Left lung (tissue), 10 donors: ENCODE measurements around the gene LYRM7. TPM values are rescaled to one million over a fixed set of nuclear protein-coding genes. Genes with fewer than 3 reads are reported as not detected.
A peak's percentile ranks its signal among the peaks of the same experiment; 100 is the strongest.

Experiments
- ATAC-seq: fragments of 200-7000 bp; cut with Tn5 transposase; one replicate; pipeline ENCODE4 v1.9.1; 2020; ENCODE audit warnings: moderate library complexity
- DNase-seq, 4 donors: peaks; one replicate each; pipeline ENCODE4 v3.0.0-alpha.2; 2013 to 2020
- H3K27ac ChIP-seq, 2 donors: fragments of 200-600 bp; sonication (generic) in 1 of 2; one replicate each; pipeline versions ENCODE4 v1.5.0 to v1.8.0; 2020 to 2021
- H3K27me3 ChIP-seq, 2 donors: fragments of 200-600 bp; sonication (generic) in 1 of 2; one replicate each; pipeline versions ENCODE4 v1.5.0 to v1.8.0; 2020 to 2021
- H3K36me3 ChIP-seq, 2 donors: fragments of 200-600 bp; sonication (generic) in 1 of 2; one replicate each; pipeline versions ENCODE4 v1.5.0 to v1.8.0; 2020 to 2021
- H3K4me1 ChIP-seq, 2 donors: fragments of 200-600 bp; one replicate each; pipeline ENCODE4 v1.8.0; 2021
- H3K4me3 ChIP-seq, 2 donors: fragments of 200-600 bp; sonication (generic) in 1 of 2; one replicate each; pipeline versions ENCODE4 v1.5.0 to v1.8.0; 2020 to 2021; ENCODE audit warnings: mild to moderate bottlenecking in 1 of 2
- H3K9me3 ChIP-seq, 2 donors: fragments of 200-600 bp; sonication (generic) in 1 of 2; one replicate each; pipeline versions ENCODE4 v1.5.0 to v1.8.0; 2020 to 2021
- CTCF ChIP-seq, 2 donors: fragments of 200-600 bp; sonication (generic) in 1 of 2; IDR thresholded peaks; one replicate each; pipeline versions ENCODE4 v1.5.0 to v1.8.0; 2021; ENCODE audit warnings: antibody characterized with exemption in 2 of 2
- intact Hi-C, 2 donors: fragments of 100-400 bp; cut with DNase I; formaldehyde crosslinking; loops; one replicate each; pipeline versions ENCODE4 v1.11.2 to v1.14.2; 2022
- polyA plus RNA-seq, 6 donors: library from polyadenylated mRNA; unstranded; fragments of 120-200 nt; gene quantifications; one replicate each; pipeline ENCODE4 v1.2.1, GENCODE V29; 2013; ENCODE audit not compliant: insufficient read length in 6 of 6
- total RNA-seq, 2 donors: library from RNA; stranded (reverse); fragmentation: NEBNext Ultra II Directional; extraction: Animal tissue kit (Norgen Biotek cat#: 25700); gene quantifications; one replicate each; pipeline ENCODE4 v1.2.1, GENCODE V29; 2021
- donor health status: DM: no; HTN: yes; CAD: no.
- donor health status: DM: no; HTN: no; CAD: no.

The LYRM7 gene
- total and polyA plus RNA-seq, 8 donors, result 6.7 to 17.5 (median 13.3) TPM

- Histone ChIP-seq H3K27ac (peak overlapping the region; percentile 96), H3K27me3 (no peaks in the 10 kb centered on the region), H3K4me3 (peak overlapping the region; percentile 89 to 91), H3K36me3 (peaks cover 0 to 30% of the 10 kb centered on the region in 2 donors), H3K9me3 (no peaks in the 10 kb centered on the region), H3K4me1 (peaks cover 18 to 29% of the 10 kb centered on the region in 2 donors)
- no peak for TF ChIP-seq CTCF (IDR thresholded peaks at IDR 0.05)
- DNase-seq (peak; percentile 59 to 93 (median 68)), ATAC-seq (peak; percentile 85)
- intact Hi-C loops, result no loop called here
These were observed 6.3 kb upstream of the LYRM7 start for GRCh38 chr5:131164191-131165118.

- Histone ChIP-seq H3K9me3 (no peaks in the 10 kb centered on the region), H3K4me3 (peak within 1 kb of the TSS; percentile 89 to 91), H3K36me3 (peaks cover 0 to 23% of the 10 kb centered on the region in 2 donors), H3K27ac (peak within 1 kb of the TSS; percentile 96), H3K4me1 (peaks cover 18 to 29% of the 10 kb centered on the region in 2 donors), H3K27me3 (no peaks in the 10 kb centered on the region)
- intact Hi-C loops, result no loop called here
- DNase-seq (peak; percentile 83 to 99 (median 94)), ATAC-seq (peak; percentile 90)
- no peak for TF ChIP-seq CTCF (IDR thresholded peaks at IDR 0.05)
These were observed 5.5 kb upstream of the LYRM7 start, which contains the start of gene HINT1 for GRCh38 chr5:131165119-131165727. TSS of gene HINT1 (minus strand) at chr5:131165256. CDS start at chr5:131165205, 51 bp downstream.

GRCh38 chr5:131167615-131168014 lies 3.1 kb upstream of the LYRM7 start:
- DNase-seq, result no peak
- ATAC-seq, result no peak
- Histone ChIP-seq H3K36me3 (no peaks in the 10 kb centered on the region), H3K4me3 (no peak overlapping the region), H3K9me3 (no peaks in the 10 kb centered on the region), H3K27me3 (no peaks in the 10 kb centered on the region), H3K4me1 (peaks cover 24 to 31% of the 10 kb centered on the region in 2 donors), H3K27ac (no peak overlapping the region)
- intact Hi-C loops, result no loop called here
- no peak for TF ChIP-seq CTCF (IDR thresholded peaks at IDR 0.05)

DNA sequence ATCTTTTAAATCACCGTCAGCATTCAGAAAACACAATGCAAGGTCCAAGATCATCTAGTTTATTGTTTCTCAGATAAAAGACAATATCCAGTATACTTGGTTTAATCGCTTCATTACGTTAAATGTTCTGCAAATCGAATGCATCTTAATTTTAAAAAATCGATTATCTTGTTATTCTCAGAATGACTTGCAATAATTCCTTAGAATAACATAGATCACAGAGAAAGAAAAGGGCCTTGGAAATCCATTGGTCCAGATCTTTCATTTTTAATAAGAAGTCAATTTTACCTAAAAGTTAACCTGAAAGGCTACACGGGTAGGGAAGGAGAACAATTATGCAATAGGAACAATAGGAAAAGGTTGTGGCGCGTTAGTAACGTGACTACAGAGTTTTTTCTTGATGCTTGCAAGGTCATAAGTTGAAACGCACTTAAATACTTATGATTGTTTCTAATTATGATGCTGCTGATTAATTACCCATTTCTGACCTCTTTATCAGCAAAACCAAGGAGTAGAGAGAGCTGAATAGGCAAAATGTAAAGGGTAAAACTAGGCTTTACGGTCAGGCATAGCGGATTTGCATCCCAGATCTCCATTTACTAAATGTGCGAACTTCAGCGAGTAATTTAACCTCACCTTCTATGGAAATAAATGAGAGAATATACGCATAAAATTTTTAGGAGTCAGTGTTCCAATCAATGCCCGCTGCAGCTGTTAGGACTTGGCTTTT lies 769 bp upstream of the LYRM7 start:
- intact Hi-C loops, result loop anchor here in 1 of 2 donors (5.0 kb wide), 1 partner anchor 217 kb away; no protein-coding TSS in a partner anchor
- ATAC-seq (no peak), DNase-seq (no peak)

More for the DNA sequence above, 769 bp upstream of the LYRM7 start:
- Histone ChIP-seq H3K4me3 (peak overlapping the region; percentile 71 to 73), H3K27ac (peak overlapping the region; percentile 74 to 87), H3K9me3 (no peaks in the 10 kb centered on the region), H3K36me3 (no peaks in the 10 kb centered on the region), H3K27me3 (no peaks in the 10 kb centered on the region), H3K4me1 (peaks cover 13 to 14% of the 10 kb centered on the region in 2 donors)
- no peak for TF ChIP-seq CTCF (IDR thresholded peaks at IDR 0.05)
